HPDE6-E6E7 (cell line): ENCODE results near the gene DAPK1.
"Not testable (repeated sequence)": the region's sequence is repeated elsewhere in the genome, so short reads cannot be mapped to it uniquely, and the experiment has no call there.

Source experiments
- DNase-seq: peaks from one replicate; pipeline ENCODE4 v3.0.0; 2011; ENCODE audit warnings: missing footprints; ENCODE audit errors: extremely low spot score

Gene DAPK1

DNA sequence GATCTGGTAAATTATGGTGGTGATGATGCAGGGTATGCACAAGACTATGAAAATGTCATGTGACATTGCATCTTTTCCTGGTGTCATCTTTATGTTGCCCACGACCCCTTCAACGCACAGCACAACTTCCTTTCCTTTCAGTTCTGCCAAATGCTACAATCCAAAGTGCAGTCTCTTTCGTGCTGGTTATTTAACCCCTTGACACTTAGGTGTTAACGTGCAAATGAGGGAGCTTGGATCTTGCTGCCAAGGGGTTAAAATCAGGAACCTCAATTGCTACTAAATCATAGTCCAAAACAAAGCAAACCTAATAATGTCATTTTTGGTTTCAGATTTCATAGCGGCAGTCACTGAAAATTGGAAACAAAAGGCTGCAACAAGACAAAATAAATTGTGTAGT, 244.2 kb downstream of the DAPK1 start:
- no peak for DNase-seq

DNA sequence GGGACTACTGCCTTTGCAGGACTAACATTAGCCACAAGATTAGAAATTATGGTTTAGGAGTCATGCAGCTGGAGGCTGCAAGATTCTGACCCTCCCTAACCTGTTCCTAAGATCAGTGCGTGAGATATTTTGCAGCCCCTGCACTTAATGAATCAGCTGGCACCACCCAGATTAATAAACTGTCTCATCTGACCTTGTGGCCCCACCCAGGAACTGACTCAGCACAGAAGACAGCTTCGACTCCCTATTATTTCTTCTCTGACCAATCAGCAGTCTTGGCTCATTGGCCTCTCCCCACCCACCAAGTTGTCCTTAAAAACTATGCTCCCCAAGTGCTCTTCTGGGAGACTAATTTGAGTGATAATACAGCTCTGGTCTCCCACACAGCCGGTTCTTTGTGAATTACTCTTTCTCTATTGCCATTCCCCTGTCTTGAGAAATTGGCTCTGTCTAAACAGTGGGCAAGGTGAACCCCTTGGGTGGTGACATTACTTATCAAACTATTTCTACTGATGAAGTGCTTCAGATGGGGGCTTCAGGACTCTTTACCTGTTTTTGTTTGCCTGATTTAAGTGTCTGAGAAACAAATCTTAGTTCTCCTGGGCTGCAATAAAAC, 245.3 kb downstream of the DAPK1 start:
- DNase-seq = no peak

DNA sequence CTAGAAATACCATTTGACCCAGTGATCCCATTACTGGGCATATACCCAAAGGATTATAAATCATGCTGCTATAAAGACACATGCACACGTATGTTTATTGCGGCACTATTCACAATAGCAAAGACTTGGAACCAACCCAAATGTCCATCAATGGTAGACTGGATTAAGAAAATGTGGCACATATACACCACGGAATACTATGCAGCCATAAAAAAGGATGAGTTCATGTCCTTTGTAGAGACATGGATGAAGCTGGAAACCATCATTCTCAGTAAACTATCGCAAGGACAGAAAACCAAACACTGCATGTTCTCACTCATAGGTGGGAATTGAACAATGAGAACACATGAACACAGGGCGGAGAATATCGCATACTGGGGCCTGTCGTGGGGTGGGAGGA, 246.6 kb downstream of the DAPK1 start:
- DNase-seq = not testable (repeated sequence)

DNA sequence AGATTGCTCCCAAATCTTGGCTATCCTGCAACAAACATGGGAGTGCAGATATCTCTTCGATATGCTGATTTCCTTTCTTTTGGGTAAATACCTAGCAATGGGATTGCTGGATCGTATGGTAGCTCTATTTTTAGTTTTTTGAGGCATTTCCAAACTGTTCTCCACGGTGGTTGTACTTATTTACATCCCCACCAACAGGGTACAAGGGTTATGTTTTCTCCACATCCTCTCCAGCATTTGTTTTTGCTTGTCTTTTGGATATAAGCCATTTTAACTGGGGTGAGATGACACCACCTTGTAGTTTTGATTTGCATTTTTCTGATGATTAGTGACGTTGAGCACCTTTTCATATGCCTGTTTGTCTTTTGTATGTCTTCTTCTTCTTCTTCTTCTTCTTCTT, 248.5 kb downstream of the DAPK1 start:
- no peak for DNase-seq

DNA sequence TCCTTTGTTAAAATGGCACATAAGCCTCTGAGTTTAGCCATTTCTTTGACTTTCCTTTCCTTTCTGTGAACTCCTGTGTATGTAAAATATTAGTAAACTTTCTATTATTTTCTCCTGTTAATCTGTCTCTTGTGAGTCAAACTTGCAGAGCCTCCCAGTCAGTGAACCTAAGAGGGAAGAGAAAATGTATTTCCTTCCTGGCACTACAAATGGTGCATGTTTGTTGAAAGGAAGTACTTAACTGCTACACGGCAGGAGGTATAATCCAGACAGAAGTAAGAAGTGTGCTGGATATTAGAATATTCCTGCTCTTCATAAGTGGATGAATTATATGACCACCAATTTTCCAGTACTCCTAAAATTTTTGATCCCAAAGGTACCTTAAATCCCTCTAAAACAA, 251.2 kb downstream of the DAPK1 start:
- DNase-seq = no peak

DNA sequence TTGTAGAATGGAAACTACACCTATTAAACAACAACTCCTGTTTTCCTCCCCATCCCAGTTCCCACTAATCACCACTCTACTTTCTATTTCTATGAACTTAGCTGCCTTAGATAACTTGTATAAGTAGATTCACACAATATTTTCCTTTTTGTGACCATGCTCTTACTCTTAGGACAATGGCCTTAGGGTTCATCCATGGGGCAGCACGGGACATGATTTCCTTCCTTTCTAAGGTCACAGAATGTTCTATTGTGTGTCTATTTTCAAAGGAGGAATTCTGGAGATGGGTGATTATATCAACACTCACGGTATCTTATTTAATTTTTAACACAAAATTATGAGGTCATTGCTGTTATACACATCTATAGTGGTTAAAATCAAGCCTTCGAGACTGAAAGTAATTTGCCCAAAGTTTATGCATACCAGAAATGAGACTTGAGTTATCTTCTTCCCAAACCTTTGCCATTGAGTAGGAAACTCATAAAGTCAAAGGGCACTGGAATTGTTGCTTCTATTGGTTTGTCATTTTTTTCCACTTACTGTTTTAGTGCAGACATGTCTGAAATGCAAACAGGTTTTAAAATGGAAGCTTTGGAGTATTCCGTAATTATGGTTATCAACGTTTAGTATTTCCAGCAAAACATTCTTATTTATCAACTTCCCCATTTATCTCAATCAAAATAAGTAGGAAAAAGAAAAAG, 251.8 kb downstream of the DAPK1 start:
- no peak for DNase-seq

DNA sequence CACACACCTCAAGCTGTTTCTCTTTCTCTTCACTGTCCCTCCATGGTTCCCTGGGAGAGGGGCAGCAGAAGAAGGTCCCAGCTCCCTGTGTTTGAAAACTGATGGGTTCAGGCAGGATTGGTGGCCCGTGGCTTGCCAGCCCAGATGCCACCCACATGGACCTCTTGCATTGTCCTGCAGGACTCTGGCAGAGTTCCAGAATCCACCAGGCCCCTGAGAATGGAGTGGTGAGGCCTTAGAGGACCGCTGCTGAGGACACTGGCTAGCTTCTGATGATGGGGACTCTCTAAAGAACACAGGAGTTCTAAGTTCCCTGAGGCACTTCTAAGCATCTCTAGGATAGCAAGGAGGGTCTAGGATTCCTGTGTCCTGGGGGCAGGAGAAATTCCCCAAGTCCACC, 253.1 kb downstream of the DAPK1 start:
- no peak for DNase-seq

DNA sequence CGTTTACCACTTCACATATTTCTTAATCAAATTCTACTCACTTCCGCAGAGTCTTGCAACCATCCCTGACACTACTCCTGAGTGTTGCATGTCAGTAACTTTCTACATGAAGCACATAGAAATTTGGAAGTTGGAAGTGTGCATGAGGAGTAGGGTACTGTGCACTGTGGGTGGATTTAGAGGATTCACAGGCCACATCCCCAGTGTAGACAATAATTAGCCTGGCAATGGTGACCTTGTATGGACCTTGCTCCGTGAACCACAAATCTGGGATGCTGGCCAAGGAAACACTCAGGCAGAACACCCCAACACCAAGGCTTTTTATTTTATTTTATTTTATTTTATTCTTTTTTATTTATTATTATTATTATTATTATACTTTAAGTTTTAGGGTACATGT, 253.8 kb downstream of the DAPK1 start:
- no peak for DNase-seq

DNA sequence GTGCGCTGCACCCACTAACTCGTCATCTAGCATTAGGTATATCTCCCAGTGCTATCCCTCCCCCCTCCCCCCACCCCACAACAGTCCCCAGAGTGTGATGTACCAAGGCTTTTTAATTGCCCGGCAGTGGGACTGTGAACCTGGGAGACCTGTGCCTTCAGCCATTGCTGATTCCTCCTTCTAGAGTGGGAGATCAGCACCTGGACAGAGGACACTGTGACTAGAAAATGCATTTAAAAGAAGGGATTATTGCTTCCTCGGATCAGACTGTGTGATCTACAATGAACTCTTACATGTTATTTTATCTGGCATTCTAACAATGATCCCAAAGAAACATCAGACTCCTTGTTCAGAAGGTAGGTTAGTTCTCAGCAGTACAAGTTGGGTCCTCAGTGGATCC, 254.2 kb downstream of the DAPK1 start:
- no peak for DNase-seq

DNA sequence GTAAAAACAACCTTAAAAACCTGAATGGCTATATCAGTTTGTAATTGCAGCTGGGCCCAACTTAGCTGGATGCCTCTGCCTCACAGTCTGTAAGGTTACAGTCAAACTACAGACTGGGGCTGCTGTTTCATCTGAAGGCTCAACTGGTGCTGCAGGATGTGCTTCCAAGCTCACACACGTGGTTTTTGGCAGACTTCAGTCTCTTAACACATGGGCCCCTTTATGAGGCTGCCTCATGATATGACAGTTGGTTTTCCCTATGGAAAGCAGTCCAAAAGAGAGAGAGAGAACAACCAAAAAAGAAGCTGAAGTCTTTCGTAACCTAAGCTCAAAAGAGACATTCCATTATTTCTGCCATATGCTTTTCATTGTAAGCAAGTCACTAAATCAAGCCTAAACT, 255.6 kb downstream of the DAPK1 start:
- no peak for DNase-seq
